Islet of Langerhans (tissue), 1 donor: ENCODE data around the gene RTKN.
"Not testable (repeated sequence)": the region's sequence is repeated elsewhere in the genome, so short reads cannot be mapped to it uniquely, and the experiment has no call there.

Source experiments
- FAIRE-seq: peaks from one replicate; lab custom pipeline; 2011; peaks lifted over from hg19 to GRCh38; lab: Jason Lieb, UNC

RTKN gene, protein sequence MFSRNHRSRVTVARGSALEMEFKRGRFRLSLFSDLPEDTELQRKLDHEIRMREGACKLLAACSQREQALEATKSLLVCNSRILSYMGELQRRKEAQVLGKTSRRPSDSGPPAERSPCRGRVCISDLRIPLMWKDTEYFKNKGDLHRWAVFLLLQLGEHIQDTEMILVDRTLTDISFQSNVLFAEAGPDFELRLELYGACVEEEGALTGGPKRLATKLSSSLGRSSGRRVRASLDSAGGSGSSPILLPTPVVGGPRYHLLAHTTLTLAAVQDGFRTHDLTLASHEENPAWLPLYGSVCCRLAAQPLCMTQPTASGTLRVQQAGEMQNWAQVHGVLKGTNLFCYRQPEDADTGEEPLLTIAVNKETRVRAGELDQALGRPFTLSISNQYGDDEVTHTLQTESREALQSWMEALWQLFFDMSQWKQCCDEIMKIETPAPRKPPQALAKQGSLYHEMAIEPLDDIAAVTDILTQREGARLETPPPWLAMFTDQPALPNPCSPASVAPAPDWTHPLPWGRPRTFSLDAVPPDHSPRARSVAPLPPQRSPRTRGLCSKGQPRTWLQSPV

DNA sequence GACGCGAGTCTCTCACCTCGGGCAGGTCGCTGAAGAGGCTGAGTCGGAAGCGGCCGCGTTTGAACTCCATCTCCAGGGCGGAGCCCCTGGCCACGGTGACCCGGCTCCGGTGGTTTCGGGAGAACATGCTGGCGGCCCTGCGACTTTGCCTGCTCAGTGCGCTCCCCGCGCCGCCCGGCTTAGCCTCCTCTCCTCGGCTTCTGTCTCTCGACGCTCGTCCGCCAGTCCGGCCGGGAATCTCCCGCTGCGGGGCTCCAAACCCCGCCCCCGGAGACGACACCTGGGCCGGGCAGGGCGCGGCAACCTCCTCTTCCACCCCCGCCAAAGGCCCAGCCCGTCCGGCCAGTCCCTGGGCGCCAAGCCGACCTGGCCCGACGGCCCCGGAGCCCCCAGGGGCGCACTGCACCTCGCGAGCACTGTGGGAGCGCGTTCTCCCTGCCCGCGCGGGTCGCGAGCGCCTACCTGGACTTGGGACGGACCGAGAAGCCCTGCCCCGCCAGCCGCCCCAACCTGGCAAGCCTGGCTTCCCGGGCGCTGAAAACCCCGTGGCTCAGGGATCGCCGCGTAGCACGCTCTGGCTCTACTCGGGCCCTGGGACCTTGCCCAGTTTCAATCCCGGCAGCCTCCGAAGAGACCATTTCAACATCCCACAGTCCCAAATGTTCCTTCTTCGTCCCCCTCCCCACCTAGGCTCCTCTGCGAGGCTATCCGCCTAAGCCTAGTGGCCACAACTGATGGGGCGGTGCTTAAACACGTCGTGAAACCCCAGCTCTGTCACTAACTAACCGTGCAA is at the start of gene RTKN:
Gene RTKN (minus strand): TSS at position 248 of the 793 bp plus-strand sequence. CDS start 121 bp downstream, at position 127.
- FAIRE-seq, result peak; percentile 82

DNA sequence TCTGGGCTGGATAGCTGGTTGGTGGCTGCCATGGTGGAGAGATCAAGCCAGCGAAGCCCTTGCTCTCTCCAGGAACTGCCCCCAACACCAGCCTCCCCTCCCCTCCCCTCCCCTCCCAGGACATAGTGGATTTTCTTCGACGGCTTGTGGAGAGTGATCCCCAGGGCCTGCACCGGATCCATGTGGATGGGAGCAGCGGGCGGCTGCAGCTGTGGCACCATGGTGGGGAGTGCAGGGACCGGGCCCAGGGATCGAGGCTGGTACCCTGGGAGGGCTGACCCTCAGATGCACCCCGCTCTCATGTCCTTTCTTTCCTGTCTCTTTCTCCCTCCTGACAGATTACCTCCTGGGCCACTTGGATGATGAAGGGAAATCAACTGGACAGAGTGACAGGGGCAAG is 48.2 kb upstream of the RTKN start:
- no peak for FAIRE-seq

DNA sequence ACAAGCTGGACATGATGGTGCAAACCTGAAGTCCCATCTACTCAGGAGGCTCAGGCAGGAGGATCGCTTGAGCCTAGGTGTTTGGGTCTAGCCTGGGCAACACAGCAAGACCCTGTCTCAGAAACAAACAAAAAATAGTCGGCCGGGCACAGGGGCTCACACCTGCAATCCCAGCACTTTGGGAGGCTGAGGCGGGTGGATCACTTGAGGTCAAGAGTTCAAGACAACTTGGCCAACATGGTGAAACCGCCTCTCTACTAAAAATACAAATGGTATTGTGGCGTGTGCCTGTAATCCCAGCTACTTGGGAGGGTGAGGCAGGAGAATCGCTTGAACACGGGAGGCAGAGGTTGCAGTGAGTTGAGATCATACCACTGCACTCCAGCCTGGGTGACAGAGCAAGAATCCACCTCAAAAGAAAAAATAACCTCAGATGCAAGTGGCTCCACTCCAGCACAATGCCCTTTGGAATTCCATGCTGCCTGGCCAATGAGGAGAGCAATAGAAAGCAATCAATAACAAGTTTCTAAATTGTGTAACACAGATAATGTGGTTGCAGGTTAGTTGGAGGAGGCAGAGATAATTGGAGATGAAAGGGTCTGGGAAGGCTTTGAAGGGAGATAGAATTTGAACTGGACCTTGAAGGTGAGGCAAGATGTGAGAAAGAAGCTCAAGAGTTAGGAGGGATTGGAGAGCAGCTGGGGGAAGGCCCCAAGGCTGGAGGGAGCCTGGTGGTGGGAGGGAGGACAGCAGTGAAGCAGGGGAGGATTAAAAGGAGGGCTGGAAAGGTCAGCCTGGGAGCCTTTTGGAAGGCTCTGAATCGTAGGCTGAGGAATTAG is 47.1 kb upstream of the RTKN start:
- FAIRE-seq, result no peak

DNA sequence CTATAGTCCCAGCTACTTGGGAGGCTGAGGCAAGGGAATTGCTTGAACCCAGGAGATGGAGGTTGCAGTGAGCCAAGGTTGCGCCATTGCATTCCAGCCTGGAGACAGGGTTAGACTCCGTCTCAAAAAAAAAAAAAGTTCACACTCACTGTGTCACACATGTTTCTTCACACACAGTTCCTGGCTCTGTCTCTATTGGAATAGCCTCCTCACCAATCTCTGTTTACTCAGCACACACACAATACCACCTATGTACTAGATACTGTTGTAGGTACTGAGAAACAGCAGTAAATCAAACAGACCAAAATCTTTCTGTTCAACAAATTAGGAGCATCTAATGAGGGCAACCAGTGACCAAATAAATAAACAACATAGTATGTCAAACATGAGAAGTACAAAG is 44.4 kb upstream of the RTKN start:
- no peak for FAIRE-seq

DNA sequence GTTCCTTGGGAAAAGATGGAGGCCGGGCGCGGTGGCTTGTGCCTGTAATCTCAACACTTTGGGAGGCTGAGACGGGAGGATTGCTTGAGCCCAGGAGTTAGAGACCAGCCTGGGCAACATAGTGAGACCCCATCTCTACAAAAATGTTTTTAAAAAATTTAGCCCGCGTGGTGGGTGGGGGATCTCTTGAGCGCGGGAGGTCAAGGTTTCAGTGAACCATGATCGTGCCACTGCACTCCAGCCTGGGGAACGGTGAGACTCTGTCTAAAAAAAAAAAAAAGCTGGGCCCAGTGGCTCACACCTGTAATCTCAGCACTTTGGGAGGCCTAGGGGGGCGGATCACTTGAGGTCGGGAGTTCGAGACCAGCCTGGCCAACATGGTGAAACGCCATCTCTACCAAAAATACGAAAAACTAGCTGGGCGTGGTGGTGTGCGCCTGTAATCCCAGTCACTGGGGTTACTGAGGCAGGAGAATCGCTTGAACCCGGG is 42.0 kb upstream of the RTKN start:
- FAIRE-seq, result not testable (repeated sequence)

DNA sequence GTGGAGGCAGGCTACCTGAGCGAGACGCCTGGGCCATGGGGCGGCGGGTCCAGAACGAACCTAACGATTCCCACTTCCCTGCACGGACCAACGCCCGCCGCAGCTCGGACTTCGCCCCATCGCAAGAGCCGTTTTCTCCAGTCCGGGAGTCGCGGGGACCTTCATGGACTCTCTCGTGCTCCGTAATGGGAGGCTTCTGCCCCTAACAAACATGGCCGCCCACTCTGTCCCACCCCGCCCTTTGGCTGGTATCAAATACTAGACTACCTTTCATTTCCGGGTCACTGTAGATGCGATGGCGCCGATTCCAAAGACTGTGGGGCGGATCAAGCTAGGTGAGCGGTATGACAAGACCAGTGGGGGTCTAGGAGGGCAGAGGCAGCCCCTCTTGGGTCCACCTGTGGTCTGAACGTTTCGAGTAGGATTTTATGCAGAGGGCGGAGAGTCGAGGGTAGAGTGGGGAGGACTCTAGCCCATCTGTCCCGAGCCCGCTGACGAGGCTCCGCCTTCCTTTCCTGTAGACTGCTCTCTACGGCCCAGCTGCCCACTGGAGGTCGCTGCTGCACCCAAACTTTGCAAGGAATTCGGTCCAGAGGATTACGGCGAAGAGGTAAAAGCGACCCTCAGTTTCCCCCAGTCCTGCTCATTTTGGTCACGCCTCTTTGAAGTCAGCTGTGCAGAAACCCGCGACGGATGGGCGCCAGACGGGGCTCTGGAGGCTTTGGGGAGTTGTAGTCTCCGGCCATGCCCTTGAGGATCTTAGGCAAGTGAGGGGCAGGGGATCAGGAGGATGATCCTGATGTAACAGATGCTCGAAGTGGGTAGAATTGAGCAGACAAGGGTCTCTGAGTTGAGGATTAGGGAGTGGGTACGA is 41.3 kb upstream of the RTKN start, which contains the start of the genes CCDC142 and TTC31:
Gene CCDC142 (minus strand): TSS at position 198 of the 874 bp plus-strand sequence. CDS start 161 bp downstream, at position 37.
Gene TTC31 (plus strand): TSS at position 281 of the 874 bp plus-strand sequence. CDS start 15 bp downstream, at position 296.
- FAIRE-seq, result no peak

DNA sequence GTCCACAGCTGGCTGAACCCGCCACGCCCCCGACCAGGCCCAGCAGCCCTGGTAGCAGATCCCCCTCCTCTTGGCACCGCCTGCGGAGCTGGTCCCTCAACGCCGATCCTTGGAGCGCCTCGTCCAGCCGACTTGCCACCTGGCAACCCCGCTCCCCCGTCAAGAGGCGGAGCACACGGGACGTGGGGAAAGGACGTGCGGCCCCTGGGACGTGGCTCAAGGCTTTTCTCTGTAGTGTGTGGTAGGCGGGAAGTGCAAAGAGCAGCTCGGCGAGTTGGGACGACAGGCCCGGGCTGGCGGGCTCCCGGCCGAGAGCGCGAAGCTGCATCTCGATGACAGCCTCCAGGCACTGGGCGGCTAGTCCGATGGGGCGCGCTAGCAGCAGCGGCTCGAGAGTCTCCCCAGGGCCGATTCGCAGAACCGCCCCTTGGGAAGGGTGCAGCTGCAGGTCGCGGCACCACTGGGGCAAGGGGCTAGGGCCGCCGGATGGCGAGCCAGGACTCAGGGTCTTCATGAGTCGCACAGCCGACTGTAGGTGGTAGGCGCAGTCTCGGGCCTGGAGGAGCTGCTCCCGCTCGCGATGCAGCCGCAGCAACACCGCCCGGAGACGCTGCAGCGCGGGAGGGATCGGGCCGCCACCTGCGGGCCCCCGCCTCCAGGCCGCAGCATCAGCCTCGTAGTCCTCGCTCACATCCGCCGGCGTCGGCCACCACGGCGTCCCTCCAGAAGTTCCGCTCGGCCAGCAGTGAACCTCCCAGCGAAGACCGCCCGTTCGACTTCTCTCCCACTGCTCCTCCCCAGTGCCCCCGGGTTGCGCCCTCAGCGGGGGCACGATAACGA is 40.4 kb upstream of the RTKN start:
- FAIRE-seq, result no peak

DNA sequence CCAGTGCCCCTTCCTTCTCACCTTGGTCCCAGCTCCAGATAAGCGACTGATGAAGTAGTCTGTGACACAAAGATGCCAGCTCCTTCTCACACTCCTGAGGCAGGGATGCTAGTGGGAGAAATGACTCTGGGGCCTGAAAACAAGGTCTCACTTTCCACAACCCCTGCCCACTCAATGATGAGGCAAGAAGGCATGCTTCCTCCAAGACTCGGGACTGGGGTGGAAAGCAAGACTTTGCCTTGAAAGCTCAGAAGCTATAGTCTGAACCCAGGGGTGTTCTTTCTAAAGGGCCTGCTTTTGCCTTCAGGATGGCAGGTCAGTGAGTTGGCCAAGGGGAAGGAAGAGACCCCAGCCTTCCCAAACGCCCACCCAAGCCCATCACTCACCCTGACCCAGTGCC is 39.7 kb upstream of the RTKN start:
- no peak for FAIRE-seq

DNA sequence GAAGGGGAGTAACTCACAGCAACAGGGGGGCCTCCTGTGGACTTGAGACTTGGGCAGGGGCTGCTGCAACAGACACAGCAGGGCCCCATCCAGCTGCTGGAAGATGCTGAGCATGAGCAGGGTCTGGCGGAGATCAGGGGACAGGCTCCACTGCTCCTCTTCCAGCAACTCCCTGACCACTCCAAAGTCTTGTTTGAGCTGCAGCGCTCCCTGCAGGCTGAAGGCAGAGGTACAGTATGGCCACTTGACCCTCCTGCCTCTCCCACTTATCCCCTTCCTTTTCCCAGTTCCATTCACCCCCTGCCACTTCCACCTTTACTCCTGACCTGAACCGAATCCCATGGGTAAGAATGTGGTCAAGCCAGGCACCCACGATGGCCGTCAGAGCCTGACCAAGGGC is 33.2 kb upstream of the RTKN start:
- no peak for FAIRE-seq

DNA sequence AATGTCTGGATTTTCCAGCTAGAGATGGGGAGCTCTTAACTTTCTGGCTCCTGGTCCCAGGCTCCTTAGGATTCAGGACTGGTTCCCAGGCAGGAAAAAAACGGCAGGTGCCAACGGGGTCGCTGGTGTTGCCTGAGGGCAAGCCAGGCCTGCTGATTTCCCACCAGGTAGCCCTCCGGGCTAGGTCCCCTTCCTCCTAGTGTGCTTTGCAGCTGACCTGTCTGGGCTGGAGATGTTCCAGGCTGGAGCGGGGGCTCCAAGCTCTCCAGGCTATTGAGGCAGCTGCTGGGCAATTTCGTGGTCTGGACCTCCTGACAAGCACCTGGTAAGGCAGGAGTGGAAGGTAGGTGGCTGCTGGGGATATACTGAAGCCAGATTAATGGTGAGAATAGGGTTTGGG is 32.7 kb upstream of the RTKN start:
- no peak for FAIRE-seq

DNA sequence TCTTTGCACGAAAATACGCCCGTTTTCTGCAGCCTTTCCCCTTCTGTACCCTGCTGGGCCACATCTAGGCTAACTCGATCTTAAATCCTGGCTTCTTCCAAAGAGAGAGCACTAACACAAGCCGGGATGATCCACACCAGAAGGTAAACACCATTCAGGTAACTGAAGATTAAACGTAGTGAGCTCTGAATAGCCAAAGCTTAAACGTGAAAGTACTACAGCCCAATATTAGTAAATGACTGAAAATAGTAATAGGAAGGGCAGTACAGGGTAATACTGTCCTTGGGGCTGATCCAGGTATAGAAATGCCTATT is 31.2 kb upstream of the RTKN start:
- no peak for FAIRE-seq

DNA sequence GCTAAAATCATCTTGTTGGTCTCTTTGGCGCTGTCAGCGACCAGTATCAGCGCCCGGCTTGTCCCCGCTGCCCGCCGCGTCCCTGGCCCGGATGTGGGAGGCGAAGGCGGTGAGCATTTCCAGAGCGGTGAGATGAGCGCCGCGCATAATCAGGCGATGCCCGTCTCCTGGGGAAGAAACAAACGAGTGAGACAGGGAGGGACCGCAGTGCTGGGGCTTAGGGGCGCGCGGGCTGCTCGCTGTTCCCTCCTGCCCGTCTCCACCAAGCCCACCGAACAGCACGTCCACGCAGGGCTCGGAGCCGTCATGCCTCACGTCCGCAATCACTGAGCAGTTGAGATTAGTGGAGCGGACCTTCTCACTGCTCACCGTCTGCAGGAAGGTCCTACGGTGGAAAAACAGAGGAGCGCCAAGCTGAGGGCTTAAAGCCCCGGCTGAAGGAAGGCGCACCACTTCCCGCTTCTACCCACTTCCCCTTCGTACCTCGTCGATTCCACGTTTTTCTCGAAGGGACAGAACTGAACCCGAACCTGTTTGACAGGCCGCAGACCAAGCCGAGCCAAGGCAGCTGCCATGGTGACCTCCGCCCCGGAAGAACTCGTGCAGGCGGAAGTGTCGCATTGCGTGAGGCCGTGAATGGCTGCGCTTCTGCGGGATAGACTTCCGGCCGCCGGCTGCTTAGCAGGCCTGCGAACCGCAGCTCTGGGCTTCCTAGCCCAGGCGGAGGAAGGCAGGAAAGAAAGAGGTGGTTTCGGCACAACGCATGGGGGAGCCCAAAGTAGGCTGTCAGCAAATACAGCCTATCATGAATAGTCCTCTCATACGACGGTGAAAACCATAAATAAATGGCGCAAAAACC is 30.6 kb upstream of the RTKN start, which contains the start of gene MRPL53:
Gene MRPL53 (minus strand): TSS at position 595 of the 859 bp plus-strand sequence. CDS start 20 bp downstream, at position 575.
- FAIRE-seq, result no peak

DNA sequence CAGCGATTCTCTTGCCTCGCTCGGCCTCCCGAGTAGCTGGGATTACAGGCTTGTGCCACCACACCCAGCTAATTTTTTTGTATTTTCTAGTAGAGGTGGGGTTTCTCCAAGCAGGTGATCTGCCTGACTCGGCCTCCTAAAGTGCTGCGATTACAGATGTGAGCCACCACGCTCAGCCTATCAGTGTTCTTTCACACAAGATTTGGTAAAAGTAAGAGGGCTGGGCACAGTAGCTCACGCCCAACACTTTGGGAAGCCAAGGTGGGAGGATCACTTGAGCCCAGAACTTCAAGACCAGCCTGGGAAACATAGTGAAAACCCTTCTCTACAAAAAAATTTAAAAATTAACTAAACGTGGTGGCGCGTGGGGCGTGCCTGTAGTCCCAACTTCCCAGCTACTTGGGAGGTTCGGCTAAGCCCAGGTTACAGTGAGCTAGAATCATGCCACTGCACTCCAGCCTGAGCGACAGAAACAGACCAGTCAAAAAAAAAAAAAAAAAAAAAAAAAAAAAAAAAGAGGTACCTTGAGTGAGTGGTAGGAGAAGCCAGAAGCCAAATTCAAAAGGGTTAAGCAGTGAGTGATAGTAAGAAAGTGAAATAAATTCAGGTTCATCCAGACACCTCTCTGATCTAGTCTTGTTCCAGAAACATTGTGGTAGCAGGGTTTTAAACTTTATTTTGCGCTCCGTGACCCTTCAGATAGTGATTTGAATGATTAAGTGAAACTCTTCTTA is 29.8 kb upstream of the RTKN start:
- no peak for FAIRE-seq

DNA sequence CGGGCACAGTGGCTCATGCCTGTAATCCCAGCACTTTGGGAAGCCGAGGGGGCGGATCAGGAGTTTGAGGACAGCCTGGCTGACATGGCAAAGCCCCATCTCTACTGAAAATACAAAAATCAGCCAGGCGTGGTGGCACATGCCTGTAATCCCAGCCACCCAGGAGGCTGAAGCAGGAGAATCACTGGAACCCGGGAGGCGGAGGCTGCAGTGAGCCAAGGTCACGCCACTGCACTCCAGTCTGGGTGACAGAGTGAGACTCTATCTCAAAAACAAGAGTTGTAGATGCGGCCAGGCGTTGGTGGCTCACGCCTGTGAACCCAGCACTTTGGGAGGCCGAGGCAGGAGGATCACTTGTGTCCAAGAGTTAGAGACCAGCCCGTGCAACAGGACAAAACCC is 29.0 kb upstream of the RTKN start:
- FAIRE-seq, result not testable (repeated sequence)

DNA sequence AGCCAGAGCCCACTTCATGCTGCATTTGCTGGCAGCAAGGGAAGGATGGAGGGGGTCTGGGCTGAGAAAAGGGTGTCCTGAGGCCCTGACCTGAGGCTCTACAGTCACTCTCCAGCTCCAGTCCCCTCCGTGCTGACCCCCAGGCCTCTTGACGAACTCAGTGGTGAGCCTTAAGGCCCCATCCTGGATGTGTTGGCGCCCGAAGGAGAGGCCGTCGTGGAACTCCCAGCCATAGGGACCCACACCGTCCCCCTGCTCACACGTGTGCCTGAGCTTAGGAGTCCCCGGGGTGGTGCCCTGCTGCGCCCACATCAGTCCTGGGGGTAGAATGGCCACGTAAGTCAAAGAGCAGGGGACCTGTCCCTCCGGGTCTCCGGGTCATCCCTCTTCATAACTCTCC is 22.7 kb upstream of the RTKN start:
- no peak for FAIRE-seq

DNA sequence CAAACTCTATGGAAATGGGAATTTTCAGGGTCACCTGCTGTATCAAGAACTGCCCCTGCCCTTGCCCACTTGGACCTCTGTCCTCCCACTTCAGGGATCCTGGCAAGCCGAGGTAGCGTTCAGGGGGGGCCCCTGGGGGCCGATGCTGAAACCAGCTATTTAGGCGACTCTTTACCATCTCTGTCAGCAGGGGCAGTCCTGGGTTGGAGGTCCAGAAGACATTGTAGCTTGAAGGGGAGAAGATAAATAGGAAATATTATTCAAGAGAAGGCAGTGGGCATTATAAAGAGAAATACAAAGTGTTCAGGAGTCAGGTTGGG is 21.0 kb upstream of the RTKN start:
- no peak for FAIRE-seq

DNA sequence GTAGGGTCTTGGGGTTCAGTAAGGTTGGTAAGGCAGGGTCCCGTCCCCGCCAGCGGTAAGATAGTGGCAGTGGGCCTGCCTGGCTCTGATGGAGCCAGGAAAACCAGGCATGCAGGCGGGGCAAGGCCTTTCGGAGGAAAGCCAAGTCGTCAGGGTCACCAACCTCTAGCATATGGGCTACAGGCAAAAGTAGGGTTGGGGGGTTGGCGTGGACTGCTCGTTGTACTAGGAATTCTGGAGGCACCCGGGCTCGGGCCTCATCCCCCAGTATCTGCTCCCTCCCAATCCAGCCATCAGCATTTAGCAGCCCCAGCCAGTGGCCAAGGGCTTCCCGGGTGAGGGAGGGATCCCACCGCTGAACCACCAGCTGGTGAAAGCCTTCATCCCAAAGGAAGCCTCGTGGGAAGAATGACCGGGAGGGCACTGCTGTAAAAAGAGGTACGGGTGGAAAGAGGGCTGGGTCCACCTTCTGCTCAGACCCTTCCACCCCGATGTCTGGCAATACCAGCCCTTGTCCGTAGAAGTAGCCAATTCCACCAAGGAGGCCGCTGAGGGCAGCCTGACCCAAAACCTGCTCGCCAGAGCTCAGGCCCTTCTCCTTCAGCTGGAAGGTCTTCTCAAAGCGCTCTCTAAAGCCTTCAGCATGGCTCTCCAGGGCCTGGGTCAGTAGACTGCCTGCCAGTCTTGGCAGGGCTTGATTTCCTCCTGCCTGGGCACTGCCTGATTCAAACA is 20.5 kb upstream of the RTKN start:
- FAIRE-seq, result no peak
